ENCODE data around the gene SLC25A23. TPM values are rescaled to one million over a fixed set of nuclear protein-coding genes. Genes with fewer than 3 reads are reported as not detected.

Gene SLC25A23
- total and polyA plus RNA-seq, 9 of the 15 experiments (the other 6 are each of a cell fraction or from before 2014, with no cell fraction given) = 6.1 to 72.0 (median 26.6) TPM

GRCh38 chr19:6393074-6393982 is 66.3 kb downstream of the SLC25A23 start, which contains the start of gene GTF2F1 (continued):
- no peak for TF ChIP-seq BRCA1 (IDR thresholded peaks at IDR 0.05)
- TF ChIP-seq BRCA1 (CRISPR knock-in tag; IDR thresholded peaks at IDR 0.05) = no peak
- no peak for TF ChIP-seq KDM2B (CRISPR knock-in tag; IDR thresholded peaks at IDR 0.05)
- TF ChIP-seq NELFE (IDR thresholded peaks at IDR 0.05; ENCODE audit: insufficient read depth, insufficient read length) = no peak
- TF ChIP-seq TCFL5 (CRISPR knock-in tag; conservative IDR thresholded peaks at IDR 0.05) = no peak
- TF ChIP-seq POLR2B (IDR thresholded peaks at IDR 0.05; ENCODE audit: low read depth, partially characterized antibody) = peak; percentile 15
- peak; percentile 92; the same call in 1 of the 2 replicates for TF ChIP-seq PREB (CRISPR knock-in tag; IDR thresholded peaks at IDR 0.05)
- no peak for TF ChIP-seq RERE (CRISPR knock-in tag; IDR thresholded peaks at IDR 0.05; ENCODE audit: borderline replicate concordance)
- no peak for TF ChIP-seq ZNF3 (CRISPR knock-in tag; IDR thresholded peaks at IDR 0.05)
- TF ChIP-seq POLR3G (IDR thresholded peaks at IDR 0.05; ENCODE audit: extremely low read depth, insufficient read length, insufficient replicate concordance) = no peak
- no peak for TF ChIP-seq CC2D1A (IDR thresholded peaks at IDR 0.05)
- TF ChIP-seq SAFB2 (IDR thresholded peaks at IDR 0.05; ENCODE audit: borderline replicate concordance, low read depth, low read length, severe bottlenecking) = no peak
- TF ChIP-seq CCAR2 (IDR thresholded peaks at IDR 0.05; ENCODE audit: low read depth, low read length) = no peak
- TF ChIP-seq SNAPC5 (CRISPR knock-in tag; IDR thresholded peaks at IDR 0.05) = no peak
- no peak for TF ChIP-seq ZNF436 (CRISPR knock-in tag; IDR thresholded peaks at IDR 0.05)
- TF ChIP-seq ZNF586 (CRISPR knock-in tag; conservative IDR thresholded peaks at IDR 0.05) = no peak
- TF ChIP-seq ESRRB (CRISPR knock-in tag; IDR thresholded peaks at IDR 0.05; ENCODE audit: borderline replicate concordance) = no peak
- no peak for TF ChIP-seq SREBF2 (CRISPR knock-in tag; IDR thresholded peaks at IDR 0.05)
- TF ChIP-seq ARID3B (CRISPR knock-in tag; IDR thresholded peaks at IDR 0.05; ENCODE audit: borderline replicate concordance) = no peak
- 0 out of 2 replicates have a peak, but pooled peaks have one; percentile 28 for TF ChIP-seq ESRRA (IDR thresholded peaks at IDR 0.05; ENCODE audit: borderline replicate concordance, low read depth)

Measured in K562 (cell line).